Measurements from ENCODE around the gene STK32C.

DNA sequence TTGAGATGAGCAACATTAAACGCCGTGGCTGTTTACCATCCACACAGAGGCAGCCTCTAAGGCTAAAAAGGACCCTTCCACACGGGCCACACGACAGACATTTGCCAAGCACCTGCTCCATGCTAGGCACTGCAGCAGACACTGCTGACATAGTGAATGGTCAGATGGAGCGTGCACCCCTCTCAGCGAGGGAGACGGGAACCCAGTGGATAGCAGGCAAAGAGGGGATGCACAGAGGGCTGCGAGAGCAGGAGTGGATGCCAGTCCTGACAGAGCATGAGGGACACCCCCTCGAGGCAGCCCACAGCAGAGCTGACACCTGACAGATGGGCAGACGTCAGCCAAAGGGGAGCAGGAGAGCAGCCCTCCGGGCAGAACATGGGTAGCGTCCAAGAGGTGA is 5.6 kb upstream of the STK32C start:
- TF ChIP-seq, protein P1, sequence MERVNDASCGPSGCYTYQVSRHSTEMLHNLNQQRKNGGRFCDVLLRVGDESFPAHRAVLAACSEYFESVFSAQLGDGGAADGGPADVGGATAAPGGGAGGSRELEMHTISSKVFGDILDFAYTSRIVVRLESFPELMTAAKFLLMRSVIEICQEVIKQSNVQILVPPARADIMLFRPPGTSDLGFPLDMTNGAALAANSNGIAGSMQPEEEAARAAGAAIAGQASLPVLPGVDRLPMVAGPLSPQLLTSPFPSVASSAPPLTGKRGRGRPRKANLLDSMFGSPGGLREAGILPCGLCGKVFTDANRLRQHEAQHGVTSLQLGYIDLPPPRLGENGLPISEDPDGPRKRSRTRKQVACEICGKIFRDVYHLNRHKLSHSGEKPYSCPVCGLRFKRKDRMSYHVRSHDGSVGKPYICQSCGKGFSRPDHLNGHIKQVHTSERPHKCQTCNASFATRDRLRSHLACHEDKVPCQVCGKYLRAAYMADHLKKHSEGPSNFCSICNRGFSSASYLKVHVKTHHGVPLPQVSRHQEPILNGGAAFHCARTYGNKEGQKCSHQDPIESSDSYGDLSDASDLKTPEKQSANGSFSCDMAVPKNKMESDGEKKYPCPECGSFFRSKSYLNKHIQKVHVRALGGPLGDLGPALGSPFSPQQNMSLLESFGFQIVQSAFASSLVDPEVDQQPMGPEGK (CRISPR knock-in tag; IDR thresholded peaks at IDR 0.05; ENCODE audit: borderline replicate concordance), result no peak
- TF ChIP-seq ZNF8 (CRISPR knock-in tag; IDR thresholded peaks at IDR 0.05), result no peak
- TF ChIP-seq, protein P2, sequence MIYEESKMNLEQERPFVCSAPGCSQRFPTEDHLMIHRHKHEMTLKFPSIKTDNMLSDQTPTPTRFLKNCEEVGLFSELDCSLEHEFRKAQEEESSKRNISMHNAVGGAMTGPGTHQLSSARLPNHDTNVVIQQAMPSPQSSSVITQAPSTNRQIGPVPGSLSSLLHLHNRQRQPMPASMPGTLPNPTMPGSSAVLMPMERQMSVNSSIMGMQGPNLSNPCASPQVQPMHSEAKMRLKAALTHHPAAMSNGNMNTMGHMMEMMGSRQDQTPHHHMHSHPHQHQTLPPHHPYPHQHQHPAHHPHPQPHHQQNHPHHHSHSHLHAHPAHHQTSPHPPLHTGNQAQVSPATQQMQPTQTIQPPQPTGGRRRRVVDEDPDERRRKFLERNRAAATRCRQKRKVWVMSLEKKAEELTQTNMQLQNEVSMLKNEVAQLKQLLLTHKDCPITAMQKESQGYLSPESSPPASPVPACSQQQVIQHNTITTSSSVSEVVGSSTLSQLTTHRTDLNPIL (CRISPR knock-in tag; IDR thresholded peaks at IDR 0.05; ENCODE audit: low read depth), result no peak
- no peak for TF ChIP-seq ZC3H10 (CRISPR knock-in tag; IDR thresholded peaks at IDR 0.05)
- TF ChIP-seq RARB (CRISPR knock-in tag; IDR thresholded peaks at IDR 0.05), result no peak
- no peak for TF ChIP-seq ZFP30 (CRISPR knock-in tag; IDR thresholded peaks at IDR 0.05)
- no peak for TF ChIP-seq ZNF565 (CRISPR knock-in tag; conservative IDR thresholded peaks at IDR 0.05; ENCODE audit: low read depth)
- TF ChIP-seq TOX (CRISPR knock-in tag; IDR thresholded peaks at IDR 0.05; ENCODE audit: borderline replicate concordance), result no peak
- TF ChIP-seq ZFP3 (CRISPR knock-in tag; IDR thresholded peaks at IDR 0.05), result no peak

Data from SK-N-SH treated with all-trans-retinoic acid at 6 μM for 48 hours (cell line).